CD4-positive, alpha-beta T cell treated with Interleukin-10 for 1 hour (primary cell): ENCODE results near the gene ITPKB.
"Not testable (repeated sequence)": the region's sequence is repeated elsewhere in the genome, so short reads cannot be mapped to it uniquely, and the experiment has no call there.

Source experiments
- DNase-seq: peaks from one replicate; pipeline ENCODE4 v3.0.0-alpha.2; 2020

Gene ITPKB

GRCh38 chr1:226754793-226755533 is 15.9 kb upstream of the ITPKB start:
- DNase-seq, result no peak

GRCh38 chr1:226754097-226754496 is 15.0 kb upstream of the ITPKB start:
- no peak for DNase-seq

- DNase-seq, result no peak
These were observed 12.6 kb upstream of the ITPKB start for GRCh38 chr1:226751703-226752102.

GRCh38 chr1:226751214-226751613 is 12.1 kb upstream of the ITPKB start:
- no peak for DNase-seq

DNA sequence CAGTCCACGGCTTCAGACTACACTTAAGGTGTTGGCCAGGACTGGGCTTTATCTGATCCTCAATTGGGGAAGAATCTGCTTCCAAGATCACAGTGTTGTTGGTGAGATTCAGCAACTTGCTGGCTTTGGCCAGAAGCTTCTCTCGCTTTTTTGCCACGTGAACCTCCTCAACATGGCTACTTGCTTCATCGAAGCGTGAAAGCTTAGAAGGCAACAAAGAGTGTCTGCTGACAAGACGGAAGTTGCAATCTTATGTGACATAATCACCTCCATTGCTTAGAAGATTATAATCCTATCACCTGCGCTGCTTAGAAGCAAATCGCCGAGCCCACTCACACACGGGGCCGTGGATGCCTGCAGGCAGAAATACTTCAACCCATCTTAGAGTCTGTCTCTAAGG is 10.4 kb upstream of the ITPKB start:
- no peak for DNase-seq

GRCh38 chr1:226748306-226748705 is 9.2 kb upstream of the ITPKB start:
- DNase-seq, result no peak

DNA sequence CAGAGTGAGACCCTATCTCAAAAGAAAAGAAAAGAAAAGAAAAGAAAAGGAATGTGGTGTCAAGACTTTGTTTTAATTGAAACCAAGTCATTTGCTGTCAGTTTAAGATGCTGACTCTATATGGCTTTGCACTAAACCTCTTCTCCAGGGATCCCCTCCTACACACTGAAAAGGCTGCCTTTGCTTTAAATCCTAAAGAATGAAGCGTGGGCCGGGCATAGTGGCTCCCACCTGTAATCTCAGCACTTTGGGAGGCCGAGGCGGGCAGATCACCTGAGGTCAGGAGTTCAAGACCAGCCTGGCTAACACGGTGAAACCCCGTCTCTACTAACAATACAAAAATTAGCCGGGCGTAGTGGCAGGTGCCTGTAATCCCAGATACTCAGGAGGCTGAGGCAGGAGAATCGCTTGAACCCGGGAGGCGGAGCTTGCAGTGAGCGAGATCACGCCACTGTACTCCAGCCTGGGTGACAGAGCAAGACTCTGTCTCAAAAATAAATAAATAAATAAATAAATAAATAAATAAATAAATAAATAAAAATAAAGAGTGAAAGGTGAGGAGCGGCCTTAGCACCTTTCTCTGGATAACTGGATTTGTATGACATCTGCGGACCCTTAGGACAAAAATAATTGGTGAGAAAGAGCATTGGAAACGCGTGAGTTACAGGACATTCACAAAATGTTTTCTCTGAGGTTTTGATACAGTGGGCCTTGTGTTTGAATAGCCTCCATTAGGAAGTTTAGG is 8.6 kb upstream of the ITPKB start:
- not testable (repeated sequence) for DNase-seq

DNA sequence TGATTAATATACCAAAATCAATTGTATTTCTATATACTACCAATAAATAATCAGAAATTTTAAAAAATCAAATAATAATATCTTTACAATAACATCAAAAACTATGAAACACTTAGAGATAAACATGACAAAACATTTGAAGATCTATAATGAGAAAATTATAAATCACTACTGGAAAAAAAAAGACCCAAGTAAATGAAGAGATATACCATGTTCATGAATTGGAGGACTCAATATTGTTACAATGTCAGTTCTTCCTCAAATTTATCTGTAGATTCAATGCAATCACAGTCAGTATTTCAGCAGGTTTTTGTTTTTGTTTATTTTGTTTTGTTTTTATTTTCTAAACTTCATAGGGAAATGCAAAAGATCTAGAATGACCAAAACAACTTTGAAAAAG is 4.2 kb upstream of the ITPKB start:
- no peak for DNase-seq

DNA sequence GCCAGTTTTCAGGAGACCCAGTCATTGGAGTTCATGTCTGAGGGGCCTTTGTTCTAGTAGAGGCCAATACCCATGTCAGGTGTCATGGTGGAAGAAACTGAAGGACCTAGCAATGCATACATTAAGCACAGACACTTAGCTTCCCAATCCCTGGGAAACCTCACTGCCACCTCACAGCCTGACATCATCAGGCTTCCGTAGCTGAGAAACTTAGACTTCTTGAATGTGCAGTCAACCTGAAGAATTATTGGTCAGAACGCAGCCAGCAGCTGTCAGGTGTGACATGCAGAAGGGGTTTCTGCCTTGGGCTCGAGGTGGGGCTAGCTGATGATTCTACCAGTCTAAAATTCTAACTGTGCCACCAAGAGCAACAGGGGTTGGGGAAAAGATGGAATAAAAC is 1.9 kb upstream of the ITPKB start:
- no peak for DNase-seq

- no peak for DNase-seq
These were observed 599 bp upstream of the ITPKB start for GRCh38 chr1:226739696-226740065.

- peak; percentile 46 for DNase-seq
These were observed 574 bp downstream of the ITPKB start for GRCh38 chr1:226738421-226738994.

DNA sequence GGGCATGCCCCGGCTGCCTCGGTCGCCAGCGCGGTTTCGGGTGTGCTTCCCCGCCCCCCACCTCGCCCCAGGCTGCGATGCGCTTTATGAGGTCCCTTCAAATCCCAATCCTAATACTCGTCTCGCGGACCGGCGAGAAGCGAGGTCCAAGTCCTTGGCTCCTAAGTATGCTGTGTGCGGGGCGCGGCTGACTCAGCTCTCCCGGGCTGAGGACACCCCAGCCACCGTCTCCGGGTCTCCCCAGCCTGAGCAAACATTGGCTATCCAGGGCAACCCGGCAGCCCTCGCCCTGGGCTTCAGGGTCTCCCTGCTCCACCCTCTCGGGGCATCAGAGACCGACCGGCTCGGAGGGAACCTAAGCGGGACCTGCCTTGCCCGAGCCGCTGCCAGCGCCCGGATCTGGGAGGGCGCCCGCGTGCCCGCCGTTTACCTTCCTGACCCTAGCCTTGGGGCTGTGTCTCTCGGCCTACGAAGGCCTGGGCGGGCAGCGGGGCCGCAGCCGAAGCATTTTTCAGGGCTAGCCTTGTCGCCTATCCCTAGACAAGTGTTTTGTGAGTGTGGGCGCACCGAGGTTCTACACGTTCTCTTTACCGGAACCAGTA is 1.2 kb downstream of the ITPKB start:
- DNase-seq, result peak; percentile 44

DNA sequence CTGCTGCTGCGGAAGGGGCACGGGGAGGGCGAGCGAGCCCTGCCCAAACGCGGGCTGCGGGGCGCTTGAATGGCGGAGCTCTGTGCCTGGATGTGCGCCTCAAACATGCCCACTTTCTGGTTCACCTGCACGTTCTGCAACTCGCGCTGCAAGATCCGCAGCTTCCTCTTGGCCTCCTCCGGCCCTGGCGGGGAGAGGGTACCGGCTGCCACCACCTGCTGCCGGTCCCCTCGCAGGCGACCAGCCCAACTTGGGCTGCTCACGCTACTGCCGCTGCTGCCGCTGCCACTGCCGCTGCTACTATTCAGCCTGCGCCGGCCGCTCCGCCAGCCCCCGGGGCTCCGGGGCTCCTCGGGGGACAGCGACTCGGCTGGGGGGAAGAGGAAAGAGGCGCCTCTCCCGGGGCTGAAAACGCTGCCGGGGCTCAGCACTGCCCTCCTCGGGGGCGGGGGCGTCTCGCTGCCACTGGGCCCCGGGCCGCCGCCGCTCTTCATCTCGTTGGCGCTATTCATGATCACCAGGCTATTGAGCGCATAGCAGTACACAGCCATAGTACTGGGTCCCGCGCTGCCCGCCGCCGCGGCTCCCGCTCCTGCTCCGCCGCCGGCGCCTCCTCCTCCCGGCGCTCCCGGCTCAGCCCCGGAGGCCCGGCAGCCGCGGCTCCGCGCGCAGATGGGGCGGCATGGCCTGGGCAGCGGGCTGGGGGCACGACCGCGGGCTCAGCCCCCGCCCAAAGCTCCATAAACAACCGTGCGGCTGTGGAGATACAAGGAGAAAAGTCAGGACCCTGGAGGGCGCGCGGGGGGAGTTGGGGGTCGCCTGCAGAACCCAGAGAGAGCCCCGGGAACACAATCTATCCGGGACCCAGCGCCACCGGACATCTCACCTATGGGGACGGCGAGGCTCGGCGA is 1.9 kb downstream of the ITPKB start:
- peak; percentile 68 for DNase-seq

- DNase-seq, result peak; percentile 30
These were observed 2.8 kb downstream of the ITPKB start for GRCh38 chr1:226736001-226736907.

DNA sequence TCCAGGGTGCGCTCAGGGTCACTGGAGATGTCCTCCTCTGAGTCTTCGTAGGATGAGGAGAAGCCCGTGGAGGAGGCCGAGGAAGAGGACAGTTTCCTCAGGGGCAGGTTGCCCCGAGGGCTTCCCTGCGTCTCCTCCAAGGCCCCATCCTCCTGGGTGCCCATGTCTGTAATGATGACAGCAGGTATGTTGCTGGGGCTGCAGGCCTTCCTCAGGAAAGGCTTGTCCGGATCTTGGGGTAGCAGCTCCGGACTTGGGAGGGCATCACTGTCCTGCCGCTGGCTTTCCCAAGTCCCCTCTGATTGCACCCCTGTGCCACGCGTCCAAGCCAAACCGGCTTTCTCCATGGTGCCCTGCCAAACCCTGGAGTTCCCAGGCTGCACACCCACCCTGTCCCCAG is 3.5 kb downstream of the ITPKB start:
- DNase-seq, result no peak

DNA sequence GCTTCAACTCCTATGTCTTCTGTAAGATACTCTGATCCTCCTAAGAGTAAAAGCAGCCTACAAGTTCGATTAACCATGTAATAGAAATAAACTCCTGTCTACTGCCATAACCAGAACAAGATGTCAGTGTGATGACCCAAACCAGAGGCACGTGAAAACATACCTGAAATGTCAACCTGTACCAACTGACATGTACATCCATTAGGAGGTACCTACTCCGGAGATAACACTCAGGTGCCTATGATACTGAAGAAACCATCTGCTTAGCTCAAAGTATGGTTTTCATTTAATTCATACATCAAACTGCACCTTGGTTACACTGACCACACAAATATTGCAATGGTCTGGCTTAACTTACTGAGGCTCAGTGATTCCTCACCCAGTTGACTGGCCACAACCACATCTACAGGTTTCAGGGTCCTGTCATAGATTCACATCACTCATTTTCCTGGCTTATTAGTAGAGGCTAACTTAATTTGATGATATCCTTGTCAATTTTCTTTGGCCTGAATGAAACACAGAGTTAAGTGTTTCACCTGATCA is 4.4 kb downstream of the ITPKB start:
- no peak for DNase-seq

DNA sequence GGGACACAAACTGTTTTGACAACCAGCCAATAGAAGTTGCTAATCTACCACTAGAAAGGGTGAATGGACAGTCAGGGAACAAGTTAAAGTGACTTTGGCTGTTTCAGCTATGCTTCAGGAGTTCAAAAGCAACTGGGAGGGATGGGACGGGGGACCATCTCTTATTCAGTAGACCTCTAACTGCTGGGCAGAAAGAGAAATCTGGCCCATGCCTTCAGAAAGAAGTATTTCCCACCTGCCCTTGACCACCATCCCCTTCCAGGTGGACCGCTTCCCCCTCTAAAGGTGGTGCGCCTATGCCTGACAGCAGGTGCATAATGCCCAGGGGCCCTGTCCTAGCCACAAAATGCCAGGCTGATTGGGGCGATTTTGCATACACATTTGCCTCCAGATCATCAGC is 5.2 kb downstream of the ITPKB start:
- DNase-seq, result no peak

DNA sequence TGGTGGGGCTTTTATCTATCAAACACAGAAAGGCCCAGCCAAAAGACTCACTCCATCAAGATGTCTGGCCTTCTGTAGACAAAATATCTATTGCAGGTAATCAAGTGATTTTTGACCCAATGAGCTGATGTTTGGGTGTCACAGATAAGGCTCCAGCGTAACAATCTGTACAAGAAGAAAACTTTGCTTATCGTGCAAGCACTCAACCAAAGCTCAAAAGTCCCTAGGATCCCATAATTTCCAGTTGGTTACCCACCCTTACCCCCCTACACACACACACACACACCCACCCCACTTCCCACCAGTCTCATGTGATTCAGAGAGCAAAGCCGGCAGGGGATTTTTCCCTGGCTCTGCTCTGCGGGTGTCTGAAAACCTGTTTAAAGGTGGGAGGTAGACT is 5.8 kb downstream of the ITPKB start:
- peak; percentile 53 for DNase-seq

GRCh38 chr1:226732856-226733291 is 6.2 kb downstream of the ITPKB start:
- no peak for DNase-seq

DNA sequence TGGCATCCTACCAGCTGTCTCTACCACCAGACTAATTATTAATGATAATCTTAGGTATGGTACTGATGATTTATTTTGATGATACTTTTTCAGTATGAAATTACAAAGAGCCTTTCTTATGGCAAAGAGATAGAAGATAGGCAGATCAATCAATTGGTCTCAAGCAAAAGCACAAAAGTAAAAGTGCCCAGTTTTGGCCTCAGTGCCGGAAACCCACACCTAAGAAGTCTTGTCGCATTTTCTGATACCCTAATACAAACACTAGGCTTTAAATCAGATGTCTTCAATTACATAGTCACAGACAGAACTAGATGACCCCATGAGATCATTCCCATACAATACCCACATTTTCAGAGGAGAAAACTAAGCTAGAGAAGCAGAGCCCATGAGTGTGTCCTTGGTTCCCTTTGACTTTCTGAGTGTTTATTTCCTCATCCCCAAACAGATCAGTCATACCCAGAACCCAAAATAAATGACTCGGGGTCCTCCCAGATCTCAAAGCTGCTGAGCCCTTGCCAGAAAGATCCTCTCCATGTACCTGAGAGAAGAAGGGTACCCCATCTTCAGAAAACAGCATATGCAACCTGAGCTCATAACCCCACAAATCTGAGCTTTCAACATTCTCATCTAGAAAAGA is 7.7 kb downstream of the ITPKB start:
- DNase-seq, result peak; percentile 29

DNA sequence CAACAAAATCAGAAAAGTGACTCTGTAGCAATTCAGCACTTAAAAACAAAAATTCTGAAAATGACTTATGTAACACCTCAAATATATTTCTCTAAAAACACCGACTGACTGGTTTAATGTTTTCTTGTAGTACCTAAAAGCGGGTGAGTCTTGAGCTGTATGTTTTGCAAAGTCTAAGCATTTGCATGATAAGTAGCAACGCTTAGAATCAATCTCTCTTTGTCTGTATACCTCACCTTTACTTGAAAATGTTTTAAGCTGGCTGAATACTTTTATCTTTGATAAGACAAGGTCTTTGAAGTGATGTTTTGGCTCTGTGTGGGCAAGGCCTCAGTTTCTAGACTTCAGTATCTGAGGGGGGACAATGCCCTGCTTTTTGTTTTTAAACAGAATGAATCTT is 8.2 kb downstream of the ITPKB start:
- DNase-seq, result no peak
